Sigmoid colon (tissue), 4 donors: ENCODE measurements around the gene YWHAE.

Experiments used
- EP300 ChIP-seq, 4 donors: sonication (generic); formaldehyde crosslinking; IDR thresholded peaks; one replicate each; pipeline ENCODE4 v1.6.1; 2017; ENCODE audit warnings: antibody characterized with exemption in 4 of 4
- TF ChIP-seq, protein P1 (sequence below), 4 experiments: fragments of 450-650 bp in 3 of 4; fragments of 200-600 bp in 1 of 4; IDR thresholded peaks; one replicate each; pipeline ENCODE4 v1.5.1; 2016 to 2019; ENCODE audit warnings: antibody characterized with exemption in 4 of 4, mild to moderate bottlenecking in 3 of 4, moderate library complexity in 2 of 4

DNA sequence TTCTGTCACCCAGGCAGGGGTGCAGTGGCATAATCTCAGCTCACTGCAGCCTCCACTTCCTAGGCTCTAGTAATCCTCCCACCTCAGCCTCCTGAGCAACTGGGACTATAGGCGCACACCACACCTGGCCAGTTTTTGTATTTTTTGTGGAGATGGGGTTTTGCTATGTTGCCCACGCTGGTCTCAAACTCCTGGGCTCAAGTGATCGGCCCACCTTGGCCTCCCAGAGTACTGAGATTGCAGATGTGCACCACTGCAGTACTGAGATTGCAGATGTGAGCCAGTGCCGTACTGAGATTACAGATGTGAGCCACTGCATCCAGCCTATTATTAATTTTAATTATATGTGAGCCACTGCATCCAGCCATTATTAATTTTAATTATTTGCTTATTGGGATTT, 42.2 kb upstream of the YWHAE start:
- TF ChIP-seq, protein P1, sequence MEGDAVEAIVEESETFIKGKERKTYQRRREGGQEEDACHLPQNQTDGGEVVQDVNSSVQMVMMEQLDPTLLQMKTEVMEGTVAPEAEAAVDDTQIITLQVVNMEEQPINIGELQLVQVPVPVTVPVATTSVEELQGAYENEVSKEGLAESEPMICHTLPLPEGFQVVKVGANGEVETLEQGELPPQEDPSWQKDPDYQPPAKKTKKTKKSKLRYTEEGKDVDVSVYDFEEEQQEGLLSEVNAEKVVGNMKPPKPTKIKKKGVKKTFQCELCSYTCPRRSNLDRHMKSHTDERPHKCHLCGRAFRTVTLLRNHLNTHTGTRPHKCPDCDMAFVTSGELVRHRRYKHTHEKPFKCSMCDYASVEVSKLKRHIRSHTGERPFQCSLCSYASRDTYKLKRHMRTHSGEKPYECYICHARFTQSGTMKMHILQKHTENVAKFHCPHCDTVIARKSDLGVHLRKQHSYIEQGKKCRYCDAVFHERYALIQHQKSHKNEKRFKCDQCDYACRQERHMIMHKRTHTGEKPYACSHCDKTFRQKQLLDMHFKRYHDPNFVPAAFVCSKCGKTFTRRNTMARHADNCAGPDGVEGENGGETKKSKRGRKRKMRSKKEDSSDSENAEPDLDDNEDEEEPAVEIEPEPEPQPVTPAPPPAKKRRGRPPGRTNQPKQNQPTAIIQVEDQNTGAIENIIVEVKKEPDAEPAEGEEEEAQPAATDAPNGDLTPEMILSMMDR (IDR thresholded peaks at IDR 0.05), result no peak
- TF ChIP-seq EP300 (IDR thresholded peaks at IDR 0.05), result no peak
